GM18511 (cell line): ENCODE measurements around the gene CROCC2.

Source experiments
- ATAC-seq: cut with Tn5 transposase; IDR thresholded peaks from one replicate; pipeline ENCODE4 v1.9.1; 2021; ENCODE audit warnings: mild to moderate bottlenecking, moderate library complexity; ENCODE audit not compliant: unreplicated experiment

The CROCC2 gene

GRCh38 chr2:240875228-240876034, 30.7 kb upstream of the CROCC2 start:
- ATAC-seq = no peak

- ATAC-seq = no peak
These were observed 30.1 kb upstream of the CROCC2 start for GRCh38 chr2:240876035-240876474.

- no peak for ATAC-seq
These were observed 29.5 kb upstream of the CROCC2 start for GRCh38 chr2:240876475-240877251.

GRCh38 chr2:240877460-240878340, 28.4 kb upstream of the CROCC2 start:
- ATAC-seq = no peak

- no peak for ATAC-seq
These were observed 27.7 kb upstream of the CROCC2 start for GRCh38 chr2:240878341-240878936.

- ATAC-seq = no peak
These were observed 27.0 kb upstream of the CROCC2 start for GRCh38 chr2:240879105-240879504.

- no peak for ATAC-seq
These were observed 24.2 kb upstream of the CROCC2 start for GRCh38 chr2:240881913-240882312.

GRCh38 chr2:240884221-240884620, 21.9 kb upstream of the CROCC2 start:
- no peak for ATAC-seq

- ATAC-seq = no peak
These were observed 21.4 kb upstream of the CROCC2 start for GRCh38 chr2:240884745-240885144.

- ATAC-seq = no peak
These were observed 20.6 kb upstream of the CROCC2 start for GRCh38 chr2:240885566-240885965.

- ATAC-seq = no peak
These were observed 20.0 kb upstream of the CROCC2 start for GRCh38 chr2:240886023-240886565.

- no peak for ATAC-seq
These were observed 19.2 kb upstream of the CROCC2 start for GRCh38 chr2:240886678-240887609.

- no peak for ATAC-seq
These were observed 18.5 kb upstream of the CROCC2 start for GRCh38 chr2:240887631-240888030.

- ATAC-seq = no peak
These were observed 17.8 kb upstream of the CROCC2 start for GRCh38 chr2:240888130-240888889.

GRCh38 chr2:240888890-240889573, 17.1 kb upstream of the CROCC2 start:
- ATAC-seq = no peak

- ATAC-seq = no peak
These were observed 16.3 kb upstream of the CROCC2 start for GRCh38 chr2:240889601-240890560.

- no peak for ATAC-seq
These were observed 15.4 kb upstream of the CROCC2 start for GRCh38 chr2:240890691-240891090.
